HG03432 (cell line): Measurements from ENCODE around the gene CDKN2A.

Source experiments
- ATAC-seq: cut with Tn5 transposase; IDR thresholded peaks from one replicate; pipeline ENCODE4 v1.9.1; 2021; ENCODE audit warnings: mild to moderate bottlenecking, moderate library complexity; ENCODE audit not compliant: unreplicated experiment

The CDKN2A gene

DNA sequence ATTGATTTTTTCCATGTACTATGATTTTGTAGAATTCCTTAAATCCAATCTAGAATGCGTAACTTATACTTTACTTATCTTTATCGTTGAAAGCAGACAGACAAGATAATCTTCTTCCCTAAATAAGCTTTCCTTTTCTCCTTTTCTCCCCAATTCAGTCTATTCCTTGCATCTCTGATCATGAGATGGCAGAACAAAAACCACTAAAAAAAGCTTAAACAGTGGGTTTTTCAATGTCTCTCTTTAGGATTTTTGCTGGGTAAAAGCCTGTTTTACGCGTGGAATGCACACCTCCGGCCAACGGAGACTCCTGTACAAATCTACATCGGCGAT, 14.2 kb upstream of the CDKN2A start:
- no peak for ATAC-seq

DNA sequence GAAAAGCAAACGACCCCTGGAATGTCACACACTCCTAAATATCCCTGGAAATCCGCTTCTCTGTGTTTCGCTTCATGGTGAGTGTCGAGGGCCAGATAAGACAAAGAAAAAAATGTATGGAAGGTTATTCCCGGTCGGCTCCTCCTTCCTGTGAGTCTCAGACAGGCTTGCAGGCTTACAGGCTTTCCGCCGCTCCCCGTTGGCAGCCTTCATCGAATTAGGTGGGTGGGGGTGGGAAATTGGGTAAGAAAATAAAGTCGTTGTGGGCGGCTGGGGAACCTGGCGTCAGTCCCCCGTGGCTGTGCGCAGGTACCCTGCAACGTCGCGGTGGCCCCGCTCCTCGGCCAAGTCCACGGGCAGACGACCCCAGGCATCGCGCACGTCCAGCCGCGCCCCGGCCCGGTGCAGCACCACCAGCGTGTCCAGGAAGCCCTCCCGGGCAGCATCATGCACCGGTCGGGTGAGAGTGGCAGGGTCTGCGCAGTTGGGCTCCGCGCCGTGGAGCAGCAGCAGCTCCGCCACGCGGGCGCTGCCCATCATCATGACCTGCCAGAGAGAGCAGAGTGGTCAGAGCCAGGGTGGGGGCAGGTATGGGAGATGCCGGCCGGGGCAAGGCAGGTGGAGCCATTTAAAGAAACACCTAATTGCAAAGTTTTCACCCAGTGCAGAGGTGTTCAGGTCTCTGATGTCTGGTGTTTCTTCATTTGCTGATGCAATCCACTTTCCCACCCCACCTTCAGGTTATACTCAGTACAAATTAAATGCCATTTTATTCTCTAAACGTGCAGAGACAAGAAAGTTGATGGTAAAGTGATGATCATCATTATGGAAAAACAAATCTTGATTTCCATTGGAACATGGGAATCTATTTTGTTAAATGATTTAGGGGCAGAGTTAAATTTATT, 11.8 kb upstream of the CDKN2A start:
- no peak for ATAC-seq

DNA sequence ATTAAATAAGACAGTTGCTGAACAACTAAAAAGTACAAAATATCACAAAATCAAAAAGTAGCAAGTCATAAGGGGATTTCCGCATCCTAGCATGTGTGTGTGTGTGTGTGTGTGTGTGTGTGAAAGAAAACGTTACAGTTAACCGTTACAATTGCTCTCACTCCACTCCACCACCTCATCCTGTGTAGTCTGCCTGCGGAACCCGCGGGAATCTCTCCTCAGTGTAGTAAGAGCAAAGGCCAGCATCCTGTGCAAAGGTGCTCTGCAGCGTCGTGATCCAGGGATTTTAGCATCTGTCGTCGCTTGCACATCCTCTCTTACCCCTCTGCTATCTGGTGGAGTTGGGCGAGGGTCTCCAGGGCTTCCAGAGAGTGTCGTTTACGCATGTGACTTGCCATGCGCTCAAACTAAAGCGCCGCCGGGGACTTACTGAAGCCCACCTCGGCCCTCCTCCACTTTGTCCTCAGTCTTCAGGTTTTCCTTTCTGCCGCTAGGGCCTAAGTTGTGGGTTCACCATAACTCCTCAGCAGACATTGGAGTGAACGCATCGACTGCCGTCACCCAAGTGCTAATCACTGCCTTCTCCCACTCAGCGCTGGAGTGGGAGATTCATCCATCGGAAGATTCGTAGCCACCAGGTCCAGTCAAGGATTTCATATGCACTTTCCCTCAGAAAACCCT, 11.0 kb upstream of the CDKN2A start:
- ATAC-seq: no peak

DNA sequence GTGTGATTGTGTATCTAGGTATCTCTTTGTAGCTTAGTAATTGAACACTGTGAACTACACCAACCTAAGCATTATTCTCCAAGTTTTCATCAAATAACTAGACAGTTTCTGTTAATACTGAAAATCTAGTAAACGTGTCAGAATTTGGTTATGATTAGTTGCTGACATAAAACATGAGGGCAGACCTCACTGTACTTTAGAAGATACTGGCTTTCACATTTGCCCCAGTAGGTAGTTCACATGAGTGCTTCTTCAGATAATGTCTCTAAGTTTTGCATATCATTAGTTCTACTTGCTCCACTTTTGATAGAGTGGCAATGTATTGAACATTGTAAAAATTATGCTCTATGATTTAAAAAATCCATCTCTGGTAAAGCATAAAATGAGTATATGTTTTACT, 7.8 kb upstream of the CDKN2A start:
- ATAC-seq: no peak

DNA sequence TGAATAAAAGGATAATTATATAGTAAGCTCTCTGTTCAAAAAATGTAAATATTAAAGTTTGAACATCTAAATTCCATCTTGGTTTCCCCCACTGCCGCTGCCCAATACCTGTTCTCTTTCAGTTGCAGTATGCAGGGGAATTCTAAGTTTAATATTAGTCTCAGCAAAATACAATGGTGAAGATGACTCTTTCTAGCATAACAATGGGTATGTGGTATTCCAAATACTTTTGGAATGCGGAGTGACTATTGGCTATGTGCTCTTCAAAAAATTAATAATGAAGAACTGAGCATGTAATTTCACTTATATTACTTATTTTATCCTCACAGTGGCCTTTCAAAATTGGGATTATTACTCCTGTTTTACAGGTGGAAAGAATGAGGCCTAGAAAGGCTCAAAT, 3.8 kb upstream of the CDKN2A start:
- ATAC-seq: no peak

DNA sequence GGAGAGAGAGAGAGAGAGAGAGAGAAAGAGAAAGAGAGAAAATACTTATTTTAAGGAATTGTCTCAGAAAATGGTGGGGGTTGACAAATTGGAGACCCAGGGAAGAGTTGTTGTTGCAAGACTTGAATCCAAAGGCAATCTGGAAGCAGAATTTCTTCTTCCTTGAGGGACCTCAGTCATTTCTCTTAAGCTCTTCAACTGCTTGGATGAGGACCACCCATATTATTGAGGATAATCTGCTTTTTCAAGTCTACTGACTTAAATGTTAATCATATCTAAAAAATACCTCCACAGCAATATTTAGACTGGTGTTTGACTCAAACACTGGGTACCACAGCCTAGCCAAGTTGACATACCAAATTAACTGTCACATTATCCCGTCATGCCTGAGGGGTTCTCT, 3.3 kb upstream of the CDKN2A start:
- no peak for ATAC-seq

DNA sequence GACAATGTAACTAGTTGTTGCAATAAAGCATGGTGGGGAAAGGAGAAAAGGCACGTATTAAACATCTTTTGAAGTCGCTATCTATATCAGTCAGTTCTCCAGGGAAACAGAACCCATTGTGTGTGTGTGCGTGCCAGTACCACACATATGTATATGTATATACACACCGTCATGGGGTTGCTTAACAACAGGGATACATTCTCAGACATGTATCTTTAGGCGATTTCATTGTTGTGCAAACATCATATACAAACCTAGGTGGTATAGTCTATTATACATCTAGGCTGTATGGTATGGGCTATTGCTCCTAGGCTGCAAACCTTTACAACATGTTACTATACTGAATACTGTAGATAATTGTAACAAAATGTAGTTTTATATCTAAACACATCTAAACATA, 2.7 kb upstream of the CDKN2A start:
- ATAC-seq: no peak

DNA sequence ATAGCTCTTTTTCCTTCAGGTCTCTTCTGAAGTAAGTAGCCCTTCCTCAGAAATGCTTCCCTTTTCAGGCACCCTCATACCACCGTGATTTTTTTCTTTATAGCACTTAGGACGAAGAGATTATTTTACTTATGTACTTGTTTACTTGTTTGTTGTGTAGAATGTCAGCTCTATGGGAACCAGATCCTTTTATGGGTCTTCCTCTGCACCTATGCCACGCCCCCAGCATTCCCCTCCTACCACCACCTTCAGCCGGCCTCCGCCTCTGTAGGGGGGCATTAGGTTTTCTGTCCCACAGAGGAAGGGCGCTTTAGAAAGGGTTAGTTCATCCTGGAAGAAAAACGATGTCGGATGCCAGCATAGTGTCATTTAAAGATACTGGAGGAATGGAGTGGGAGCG, 2.2 kb upstream of the CDKN2A start:
- ATAC-seq: no peak

DNA sequence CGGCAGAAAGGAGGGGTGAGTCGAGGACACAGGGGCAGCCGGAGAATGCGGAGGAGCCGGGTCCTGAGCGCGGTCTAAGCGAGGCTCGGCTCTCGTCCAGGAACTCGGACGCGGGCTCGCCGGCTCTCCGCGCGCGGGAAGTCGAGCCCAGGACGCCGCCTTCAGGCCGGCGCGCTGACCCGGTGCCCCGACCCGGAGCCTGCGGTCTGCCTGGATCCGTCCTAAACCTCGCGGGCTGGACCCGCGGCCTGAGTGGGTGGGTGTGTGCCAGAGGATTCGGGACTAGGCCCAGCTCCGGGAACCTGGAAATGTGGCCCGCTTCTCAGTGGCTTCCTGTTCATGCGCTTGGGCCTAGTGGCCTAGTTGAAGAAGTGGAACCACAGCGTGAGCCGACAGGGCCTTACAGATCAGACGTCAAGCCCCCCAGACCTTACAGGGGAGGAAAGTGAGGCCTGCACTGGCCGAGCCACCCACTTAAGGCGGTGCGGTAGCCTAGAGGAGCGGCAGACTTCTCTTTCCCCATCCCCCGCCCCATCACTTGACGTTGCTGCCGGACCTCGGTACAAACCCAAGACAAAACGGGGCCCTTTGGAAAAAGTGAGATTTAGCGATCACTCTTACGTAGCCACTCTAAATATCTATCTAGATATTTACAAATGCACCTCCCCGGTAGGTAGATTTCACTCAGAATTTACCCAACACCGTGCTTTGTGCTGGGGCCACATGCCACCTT, 1.6 kb upstream of the CDKN2A start:
- peak; percentile 27 for ATAC-seq

DNA sequence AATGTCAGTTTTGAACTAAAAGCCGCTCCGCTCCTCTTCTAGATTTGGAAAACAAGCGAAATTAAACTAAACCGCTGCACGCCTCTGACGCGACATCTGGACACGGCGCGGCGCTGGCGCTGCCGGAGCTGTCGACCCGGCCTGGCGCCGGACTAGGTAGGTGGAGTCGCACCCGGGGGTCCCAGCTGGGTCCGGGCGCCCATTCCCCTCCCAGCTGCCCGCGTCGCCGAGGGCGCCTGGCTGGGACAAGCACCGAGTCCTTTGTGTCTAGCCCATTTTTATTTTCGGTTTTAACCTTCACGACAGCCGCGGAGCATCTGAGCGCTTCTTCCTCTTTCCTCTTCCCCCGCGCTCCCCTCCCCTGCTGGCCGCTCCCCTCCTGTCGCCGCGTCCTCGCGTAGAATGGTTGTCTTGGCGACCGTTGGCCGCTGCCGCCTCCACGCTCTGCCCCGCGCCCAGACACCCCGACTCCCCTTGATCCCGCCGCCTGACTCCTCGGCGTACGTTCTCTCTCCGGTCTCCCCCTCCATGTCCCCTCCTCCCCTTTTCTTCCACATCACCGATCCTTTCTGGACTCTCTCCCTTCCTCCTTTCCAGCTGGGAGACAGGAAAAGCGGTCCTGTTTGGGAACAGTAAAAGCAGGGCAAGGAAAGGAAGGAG, 944 bp upstream of the CDKN2A start:
- peak; percentile 88 for ATAC-seq

DNA sequence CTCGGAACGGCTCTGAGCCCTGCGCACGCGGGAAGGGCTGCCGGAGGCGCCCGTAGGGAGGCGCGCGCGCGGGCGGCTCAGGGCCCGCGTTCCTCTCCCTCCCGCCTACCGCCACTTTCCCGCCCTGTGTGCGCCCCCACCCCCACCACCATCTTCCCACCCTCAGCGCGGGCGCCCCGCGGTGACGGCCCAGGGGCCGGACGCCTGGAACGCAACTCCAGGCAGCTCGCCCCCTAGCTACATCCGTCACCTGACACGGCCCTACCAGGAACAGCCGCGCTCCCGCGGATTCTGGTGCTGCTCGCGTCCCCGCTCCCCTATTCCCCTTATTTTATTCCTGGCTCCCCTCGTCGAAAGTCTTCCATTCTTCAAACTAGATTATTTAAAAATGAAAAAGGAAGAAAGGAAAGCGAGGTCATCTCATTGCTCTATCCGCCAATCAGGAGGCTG, 389 bp upstream of the CDKN2A start, which contains the start of gene CDKN2B-AS1:
TSS of gene CDKN2B-AS1 (plus strand) at position 236 of the 450 bp plus-strand sequence.
- ATAC-seq: peak; percentile 54

DNA sequence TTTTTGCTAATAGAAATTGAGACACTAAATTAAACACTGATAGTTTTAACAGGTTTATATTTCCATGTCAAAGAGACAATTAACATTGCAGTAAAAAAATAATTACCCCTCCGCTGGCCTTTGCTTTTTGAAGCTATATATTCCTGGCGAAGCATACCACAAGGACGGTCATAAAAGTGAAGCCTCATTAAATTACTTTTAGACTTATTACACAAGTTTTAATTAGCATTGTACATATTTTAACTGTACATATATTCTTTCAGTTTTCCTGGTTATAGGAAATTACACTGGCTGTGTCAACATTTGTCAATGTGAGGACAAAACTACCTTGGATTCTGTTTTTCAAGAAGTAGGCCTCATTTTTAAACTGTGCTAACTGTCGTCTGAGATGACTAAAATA, 1.2 kb downstream of the CDKN2A start:
- no peak for ATAC-seq

DNA sequence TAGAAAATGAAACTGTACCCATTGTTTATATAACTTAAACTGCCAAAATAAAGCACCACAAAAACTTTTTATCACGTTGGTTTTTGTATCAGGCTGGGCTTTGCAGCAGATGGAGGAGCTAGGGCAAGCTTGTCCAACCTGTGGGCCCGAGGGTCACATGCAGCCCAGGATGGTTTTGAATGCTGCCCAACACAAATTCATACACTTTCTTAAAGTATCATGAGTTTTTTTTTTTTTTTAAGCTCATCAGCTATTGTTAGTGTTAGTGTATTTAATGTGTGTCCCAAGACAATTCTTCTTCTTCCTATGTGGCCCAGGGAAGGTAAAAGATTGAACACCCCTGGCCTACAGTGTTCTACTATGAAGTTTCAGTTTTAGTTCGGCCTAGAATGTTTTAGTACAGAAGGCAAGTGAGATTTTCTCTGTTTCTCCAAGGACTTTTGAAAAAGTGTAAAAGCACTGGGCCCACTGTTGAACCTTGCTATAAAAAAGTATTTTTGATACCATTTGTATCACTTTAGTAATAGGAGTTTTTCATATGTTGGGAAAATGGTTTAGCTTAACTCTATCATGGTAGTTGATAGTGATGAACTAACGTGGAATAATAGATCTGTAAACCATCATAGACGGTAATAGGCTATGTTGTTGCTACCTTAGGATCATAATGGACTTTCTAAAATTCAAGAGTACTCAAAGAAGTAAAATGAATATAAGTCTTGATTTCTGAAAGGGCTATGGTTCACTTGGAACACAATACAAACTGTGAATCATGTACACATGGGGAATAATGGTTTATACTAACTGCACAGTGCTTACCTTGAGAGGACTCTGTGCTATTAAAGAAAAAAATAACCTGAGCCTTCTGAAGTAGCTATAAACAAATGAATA, 2.9 kb downstream of the CDKN2A start:
- no peak for ATAC-seq

DNA sequence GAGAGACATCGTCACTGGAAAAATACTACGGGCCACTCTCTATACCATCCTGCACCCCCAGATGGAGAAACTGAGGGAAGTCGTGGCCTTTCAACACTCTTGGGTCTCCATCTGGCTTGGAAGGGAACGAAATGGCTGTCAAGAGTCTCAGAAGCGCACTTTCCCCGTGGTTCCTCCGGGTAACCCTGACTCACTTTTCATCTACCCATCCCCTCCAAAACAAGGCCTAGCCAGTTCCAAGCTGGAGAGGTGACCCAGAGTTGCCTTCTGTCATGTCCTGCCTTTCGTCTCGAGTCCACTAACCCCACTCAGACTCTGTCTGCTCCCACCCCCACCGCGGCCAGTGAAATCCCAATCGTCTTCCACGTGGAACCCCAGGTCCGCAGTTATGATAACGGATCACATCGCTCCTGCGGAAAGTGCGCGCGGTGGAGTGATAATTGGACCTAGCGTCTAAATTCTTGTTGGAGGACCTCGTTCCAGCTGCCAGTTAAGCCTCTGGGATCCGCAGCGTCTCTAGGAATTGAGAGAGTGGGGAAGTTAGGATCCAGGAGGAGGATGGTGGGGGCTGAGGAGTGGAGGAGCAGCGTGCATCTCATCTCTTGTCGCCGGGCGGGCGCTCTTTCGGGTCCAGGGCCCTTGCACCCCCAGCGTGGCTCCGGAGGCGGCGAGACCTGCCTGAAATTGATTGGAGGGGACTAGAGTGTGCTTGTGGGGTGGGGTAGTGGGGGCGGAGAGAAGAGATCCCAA, 4.6 kb downstream of the CDKN2A start:
- ATAC-seq: no peak

DNA sequence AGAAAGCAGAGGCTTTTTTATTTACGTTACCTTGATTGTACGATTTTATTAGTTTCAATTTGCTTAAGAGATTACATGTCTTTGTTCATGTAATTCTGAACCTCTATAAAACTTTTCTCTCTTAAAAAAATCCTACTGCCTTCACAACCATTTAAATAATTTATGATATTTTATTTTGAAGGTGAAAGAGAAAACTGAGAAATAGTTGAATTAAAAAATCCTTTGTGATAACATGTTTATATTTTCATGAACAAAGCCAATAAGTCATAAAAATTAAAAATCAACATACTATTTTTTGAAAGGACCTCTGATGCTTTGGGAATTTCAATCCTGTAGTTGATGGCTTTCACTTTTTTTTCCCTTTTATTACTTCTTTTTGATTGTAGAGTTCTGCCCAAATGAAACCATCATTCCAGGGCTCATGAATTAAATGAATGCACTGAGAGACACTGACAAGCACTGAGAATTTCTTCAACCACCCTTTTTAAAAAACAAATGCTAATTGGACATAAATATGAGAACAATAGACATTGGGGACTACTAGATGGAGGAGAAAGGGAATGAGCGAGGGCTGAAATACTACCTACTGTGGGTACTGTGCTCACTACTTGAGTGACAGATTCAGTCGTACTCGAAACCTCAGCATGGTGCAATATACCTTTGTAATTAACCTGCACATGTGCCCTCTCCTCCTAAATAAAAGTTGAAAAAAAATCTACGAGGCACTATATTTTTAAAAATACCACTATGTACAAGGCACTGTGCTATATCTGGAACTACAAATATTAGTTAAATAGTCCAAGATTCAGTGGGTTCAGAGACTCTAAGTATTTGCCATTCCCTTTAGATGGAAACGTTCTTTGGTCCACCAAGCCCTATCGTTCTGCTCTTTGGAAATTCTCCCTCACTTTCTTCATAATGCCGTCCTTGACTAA, 5.9 kb downstream of the CDKN2A start:
- ATAC-seq: no peak

DNA sequence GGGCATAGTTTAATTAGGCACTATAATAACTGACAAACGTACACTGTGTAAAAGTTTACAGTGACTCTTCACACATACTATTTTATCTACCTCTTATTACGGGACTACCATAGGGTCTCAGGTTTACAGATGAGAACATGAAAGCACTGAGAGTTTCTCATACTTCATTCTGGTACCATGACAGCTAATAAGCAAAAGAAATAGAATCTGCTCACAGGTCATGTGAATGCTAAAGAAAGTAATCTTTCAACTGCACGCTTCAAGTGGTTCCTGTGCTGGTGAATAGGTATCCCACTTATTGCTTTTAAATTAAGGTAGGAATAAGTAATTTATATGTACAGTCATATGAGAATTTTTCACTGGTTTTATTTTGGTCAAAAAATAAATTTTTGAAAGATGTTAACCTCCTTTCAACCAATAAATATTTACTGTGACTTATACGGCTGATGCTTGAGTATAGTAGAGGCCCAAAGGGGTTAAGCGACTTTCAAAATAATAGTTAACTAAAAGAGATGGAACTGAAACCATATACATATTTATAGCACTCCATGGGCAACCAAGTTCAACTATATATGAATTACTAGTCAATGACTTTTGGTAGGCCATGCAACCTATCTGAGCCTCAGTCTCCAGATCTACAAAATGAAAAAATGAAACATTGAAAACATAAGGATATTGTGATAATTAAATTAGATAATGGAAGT, 8.1 kb downstream of the CDKN2A start:
- no peak for ATAC-seq

DNA sequence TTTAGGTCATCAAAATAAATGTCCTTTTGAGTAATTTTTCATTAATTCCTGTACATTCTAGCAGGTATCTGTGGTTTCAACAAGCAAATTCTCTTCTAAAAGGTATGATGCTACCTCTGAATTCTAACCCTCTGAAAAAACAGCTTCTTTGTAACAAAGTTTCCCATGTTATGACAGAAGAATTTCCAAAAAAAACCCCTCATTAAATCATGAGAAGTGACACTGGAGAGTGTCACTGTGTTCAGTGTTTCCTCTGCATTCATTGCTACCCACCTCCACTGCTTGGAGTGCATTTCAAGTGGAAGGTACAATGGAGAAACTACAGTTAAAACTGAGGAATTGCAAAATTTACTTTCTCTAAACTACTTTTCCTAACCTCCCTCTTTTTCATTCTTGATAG, 10.1 kb downstream of the CDKN2A start:
- ATAC-seq: no peak

DNA sequence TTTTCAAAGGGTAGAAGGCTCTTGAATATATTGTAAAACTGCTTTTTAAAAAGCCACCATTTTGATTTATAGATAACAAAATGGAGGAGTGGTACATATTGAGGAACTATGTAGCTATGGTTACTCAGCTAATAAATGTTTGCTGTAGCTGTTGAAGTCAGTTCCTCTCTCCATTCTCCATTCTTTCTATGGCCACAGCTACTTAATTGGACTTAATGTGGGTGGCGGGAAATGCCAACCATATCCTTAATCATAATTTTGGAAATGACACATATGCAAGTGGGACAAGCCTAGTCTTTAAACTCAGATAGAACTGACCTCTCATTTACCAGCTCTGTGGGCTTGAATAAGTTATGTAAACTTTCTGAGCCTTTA, 10.6 kb downstream of the CDKN2A start:
- no peak for ATAC-seq
